ENCODE measurements around the gene GTPBP8. TPM values are rescaled to one million over a fixed set of nuclear protein-coding genes. Genes with fewer than 3 reads are reported as not detected.

The GTPBP8 gene
- total RNA-seq, 6 donors from 2014 or later, result 5.8 to 36.6 (median 14.4) TPM

GRCh38 chr3:112965656-112966055, 25.1 kb upstream of the GTPBP8 start:
- H3K27me3 ChIP-seq, result no peaks in the 10 kb centered on the region
- ATAC-seq (ENCODE audit: low FRiP score in 2 of 2) (no peak), DNase-seq (peak in 1 of 2 donors; percentile 5)
- 73 to 82% methylated on average over 6 of the region's 6 CpGs for WGBS, 2 donors
- peaks cover 0 to 11% (median 8%) of the 10 kb centered on the region in 4 donors for H3K9me3 ChIP-seq
- H3K4me3 ChIP-seq, result no peak overlapping the region
- H3K36me3 ChIP-seq, result no peaks in the 10 kb centered on the region
- TF ChIP-seq POLR2A (IDR thresholded peaks at IDR 0.05) (no peak), EP300 (IDR thresholded peaks at IDR 0.05) (no peak), POLR2AphosphoS5 (IDR thresholded peaks at IDR 0.05) (no peak)
- TF ChIP-seq, protein P1, sequence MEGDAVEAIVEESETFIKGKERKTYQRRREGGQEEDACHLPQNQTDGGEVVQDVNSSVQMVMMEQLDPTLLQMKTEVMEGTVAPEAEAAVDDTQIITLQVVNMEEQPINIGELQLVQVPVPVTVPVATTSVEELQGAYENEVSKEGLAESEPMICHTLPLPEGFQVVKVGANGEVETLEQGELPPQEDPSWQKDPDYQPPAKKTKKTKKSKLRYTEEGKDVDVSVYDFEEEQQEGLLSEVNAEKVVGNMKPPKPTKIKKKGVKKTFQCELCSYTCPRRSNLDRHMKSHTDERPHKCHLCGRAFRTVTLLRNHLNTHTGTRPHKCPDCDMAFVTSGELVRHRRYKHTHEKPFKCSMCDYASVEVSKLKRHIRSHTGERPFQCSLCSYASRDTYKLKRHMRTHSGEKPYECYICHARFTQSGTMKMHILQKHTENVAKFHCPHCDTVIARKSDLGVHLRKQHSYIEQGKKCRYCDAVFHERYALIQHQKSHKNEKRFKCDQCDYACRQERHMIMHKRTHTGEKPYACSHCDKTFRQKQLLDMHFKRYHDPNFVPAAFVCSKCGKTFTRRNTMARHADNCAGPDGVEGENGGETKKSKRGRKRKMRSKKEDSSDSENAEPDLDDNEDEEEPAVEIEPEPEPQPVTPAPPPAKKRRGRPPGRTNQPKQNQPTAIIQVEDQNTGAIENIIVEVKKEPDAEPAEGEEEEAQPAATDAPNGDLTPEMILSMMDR (IDR thresholded peaks at IDR 0.05), result no peak
- H3K4me1 ChIP-seq, result peaks cover 0 to 4% (median 0%) of the 10 kb centered on the region in 4 donors
- H3K27ac ChIP-seq, result no peak overlapping the region

GRCh38 chr3:112966633-112967032, 24.2 kb upstream of the GTPBP8 start:
- ATAC-seq (ENCODE audit: low FRiP score in 2 of 2) (peak in 1 of 2 donors; percentile 56), DNase-seq (no peak)
- Histone ChIP-seq H3K27me3 (no peaks in the 10 kb centered on the region), H3K4me1 (peaks cover 0 to 4% (median 0%) of the 10 kb centered on the region in 4 donors), H3K36me3 (no peaks in the 10 kb centered on the region), H3K4me3 (no peak overlapping the region), H3K9me3 (peaks cover 0 to 11% (median 8%) of the 10 kb centered on the region in 4 donors), H3K27ac (no peak overlapping the region)
- TF ChIP-seq POLR2AphosphoS5 (IDR thresholded peaks at IDR 0.05) (no peak), EP300 (IDR thresholded peaks at IDR 0.05) (no peak), POLR2A (IDR thresholded peaks at IDR 0.05) (no peak)
- TF ChIP-seq, protein P1 (IDR thresholded peaks at IDR 0.05), result no peak
- 35 to 57% methylated on average over 2 of the region's 2 CpGs for WGBS, 2 donors

DNA sequence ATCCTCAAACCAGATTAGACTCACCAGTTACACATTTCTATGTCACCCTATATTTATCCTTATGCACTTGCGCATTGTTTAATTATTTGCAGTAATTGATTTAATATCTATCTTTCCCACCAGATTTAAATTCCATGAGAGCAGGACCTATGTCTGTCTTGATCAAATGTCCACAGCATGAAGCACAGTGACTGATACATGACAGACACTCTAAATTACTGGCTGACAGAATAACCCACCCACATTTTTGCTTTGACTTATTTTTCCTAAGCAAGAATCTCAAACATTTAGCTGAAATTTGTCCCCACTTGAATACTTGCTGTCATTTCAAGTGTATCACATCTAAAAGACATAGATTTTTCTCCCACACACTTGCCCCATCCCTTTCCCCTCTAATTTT, 23.4 kb upstream of the GTPBP8 start:
- no peak for TF ChIP-seq EP300 (IDR thresholded peaks at IDR 0.05)
- TF ChIP-seq, protein P1 (IDR thresholded peaks at IDR 0.05), result no peak
- no peak for TF ChIP-seq POLR2A (IDR thresholded peaks at IDR 0.05)
- TF ChIP-seq POLR2AphosphoS5 (IDR thresholded peaks at IDR 0.05), result no peak
- H3K27me3 ChIP-seq, result no peaks in the 10 kb centered on the region
- no peak overlapping the region for H3K4me3 ChIP-seq
- peaks cover 0 to 11% (median 8%) of the 10 kb centered on the region in 4 donors for H3K9me3 ChIP-seq
- no peaks in the 10 kb centered on the region for H3K36me3 ChIP-seq
- H3K27ac ChIP-seq, result peak overlapping the region in 1 of 4 donors; percentile 54
- ATAC-seq (ENCODE audit: low FRiP score in 2 of 2), result no peak
- 100% methylated on average over 1 of the region's 1 CpG for WGBS, 2 donors
- H3K4me1 ChIP-seq, result peaks cover 0 to 4% (median 0%) of the 10 kb centered on the region in 4 donors
- no peak for DNase-seq

GRCh38 chr3:112967828-112968227, 23.0 kb upstream of the GTPBP8 start:
- 41 to 48% methylated on average over 1 of the region's 1 CpG for WGBS, 2 donors
- TF ChIP-seq POLR2AphosphoS5 (IDR thresholded peaks at IDR 0.05) (no peak), EP300 (IDR thresholded peaks at IDR 0.05) (no peak), POLR2A (IDR thresholded peaks at IDR 0.05) (no peak)
- TF ChIP-seq, protein P1 (IDR thresholded peaks at IDR 0.05), result no peak

GRCh38 chr3:112972158-112972557, 18.6 kb upstream of the GTPBP8 start:
- Histone ChIP-seq H3K4me1 (peaks cover 0 to 5% (median 0%) of the 10 kb centered on the region in 4 donors), H3K27me3 (no peaks in the 10 kb centered on the region), H3K9me3 (no peaks in the 10 kb centered on the region), H3K27ac (no peak overlapping the region), H3K36me3 (no peaks in the 10 kb centered on the region), H3K4me3 (no peak overlapping the region)
- no peak for ATAC-seq (ENCODE audit: low FRiP score in 2 of 2)
- no peak for DNase-seq
- no peak for TF ChIP-seq POLR2A (IDR thresholded peaks at IDR 0.05)
- TF ChIP-seq, protein P1 (IDR thresholded peaks at IDR 0.05), result no peak
- TF ChIP-seq EP300 (IDR thresholded peaks at IDR 0.05), result no peak
- TF ChIP-seq POLR2AphosphoS5 (IDR thresholded peaks at IDR 0.05), result no peak

More at GRCh38 chr3:112967828-112968227, 23.0 kb upstream of the GTPBP8 start:
- peaks cover 0 to 4% (median 0%) of the 10 kb centered on the region in 4 donors for H3K4me1 ChIP-seq
- H3K27ac ChIP-seq, result peak overlapping the region in 1 of 4 donors; percentile 54
- DNase-seq, result no peak
- peaks cover 0 to 11% (median 8%) of the 10 kb centered on the region in 4 donors for H3K9me3 ChIP-seq
- no peaks in the 10 kb centered on the region for H3K27me3 ChIP-seq
- no peak overlapping the region for H3K4me3 ChIP-seq
- peak in 1 of 2 donors; percentile 67 for ATAC-seq (ENCODE audit: low FRiP score in 2 of 2)
- H3K36me3 ChIP-seq, result no peaks in the 10 kb centered on the region
